ENCODE results near the gene PACSIN2.
A peak's percentile ranks its signal among the peaks of the same experiment; 100 is the strongest.

PACSIN2 gene

DNA sequence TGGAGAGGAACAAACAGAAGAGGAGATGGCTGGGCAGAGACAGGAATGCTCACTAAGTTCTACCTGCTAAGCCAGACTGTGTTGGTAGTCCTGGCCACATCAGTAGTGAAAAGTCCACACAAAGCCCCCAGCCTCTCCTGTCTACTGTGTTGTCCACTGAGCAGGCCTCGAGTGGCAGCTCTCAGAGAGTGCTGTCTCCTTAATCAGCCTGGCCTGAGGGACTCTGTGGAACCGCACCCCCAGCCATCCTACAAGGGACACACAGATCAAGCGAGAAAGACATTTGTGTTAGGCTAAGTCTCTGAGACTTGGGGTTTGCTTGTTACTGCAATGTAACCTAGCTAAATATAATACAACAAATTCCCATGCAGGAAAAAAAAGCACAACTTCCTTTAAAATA is 71.0 kb downstream of the PACSIN2 start:
- Histone ChIP-seq H3K4me3 (ENCODE audit: low read depth in 1 of 2, low read length in 1 of 2) (no peak overlapping the region), H3K27ac (peak overlapping the region; percentile 31), H3K4me1 (ENCODE audit: control insufficient read depth in 1 of 2, insufficient read depth in 1 of 2, low read depth in 1 of 2, low read length in 1 of 2) (peaks cover 36 to 38% of the 10 kb centered on the region in 2 experiments), H3K9me3 (no peaks in the 10 kb centered on the region), H3K36me3 (no peaks in the 10 kb centered on the region), H3K27me3 (no peaks in the 10 kb centered on the region)
- TF ChIP-seq CTCF (IDR thresholded peaks at IDR 0.05) = no peak

DNA sequence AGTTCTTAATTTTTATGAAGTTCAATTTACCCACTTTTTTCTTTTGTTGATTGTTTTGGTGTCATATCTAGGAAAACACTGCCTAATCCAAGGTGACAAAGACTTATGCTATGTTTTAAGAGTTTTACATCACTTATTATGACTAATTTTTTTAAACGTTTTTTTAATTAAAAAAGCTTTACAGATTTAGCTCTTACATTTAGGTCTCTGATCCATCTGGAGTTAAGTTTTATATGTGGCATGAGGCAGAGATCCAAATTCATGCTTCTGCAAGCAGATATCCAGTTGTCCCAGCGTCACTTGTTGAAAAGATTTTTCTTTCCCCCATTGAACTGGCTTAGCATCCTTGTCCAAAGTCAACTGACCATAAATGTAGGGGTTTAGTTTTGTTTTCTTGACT is 72.6 kb downstream of the PACSIN2 start:
- Histone ChIP-seq H3K4me1 (ENCODE audit: control insufficient read depth in 1 of 2, insufficient read depth in 1 of 2, low read depth in 1 of 2, low read length in 1 of 2) (peaks cover 46 to 49% of the 10 kb centered on the region in 2 experiments), H3K27ac (no peak overlapping the region), H3K9me3 (no peaks in the 10 kb centered on the region), H3K27me3 (no peaks in the 10 kb centered on the region), H3K36me3 (no peaks in the 10 kb centered on the region), H3K4me3 (ENCODE audit: low read depth in 1 of 2, low read length in 1 of 2) (no peak overlapping the region)
- TF ChIP-seq CTCF (IDR thresholded peaks at IDR 0.05) = no peak

DNA sequence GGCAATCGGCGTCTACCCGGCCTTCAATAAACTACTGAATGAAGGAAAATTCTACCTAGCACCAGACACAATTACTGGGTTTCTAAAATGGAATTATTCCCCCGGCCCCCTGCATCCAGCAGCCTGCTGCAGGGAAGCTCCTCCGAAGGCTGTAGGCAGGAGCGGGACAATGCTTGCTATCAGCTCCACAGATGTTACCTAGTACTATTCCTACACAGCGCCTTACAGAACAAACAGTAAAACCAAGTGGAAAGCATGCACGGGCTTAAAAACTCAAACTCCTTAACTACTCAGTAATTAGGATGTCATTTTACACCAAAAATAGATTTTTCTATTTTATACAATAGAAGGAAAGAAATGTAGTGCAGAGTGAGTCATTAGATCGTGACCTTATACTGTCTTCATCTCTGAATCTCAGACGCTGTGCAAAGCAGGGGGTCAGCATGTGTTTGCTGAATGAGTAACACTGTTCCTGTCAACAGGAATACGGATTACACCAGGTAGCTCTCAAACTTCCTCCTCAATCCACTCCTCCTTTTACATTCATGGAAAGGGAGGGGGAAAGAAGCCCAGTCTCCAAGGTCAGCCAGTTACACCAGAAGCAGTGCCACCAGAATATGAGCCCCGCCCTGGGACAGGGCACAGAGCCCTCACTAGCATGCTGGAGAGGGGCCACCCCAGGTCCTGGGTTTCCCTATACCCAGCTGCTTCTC is 74.9 kb downstream of the PACSIN2 start:
- Histone ChIP-seq H3K4me1 (ENCODE audit: control insufficient read depth in 1 of 2, insufficient read depth in 1 of 2, low read depth in 1 of 2, low read length in 1 of 2) (peaks cover 47 to 48% of the 10 kb centered on the region in 2 experiments), H3K9me3 (no peaks in the 10 kb centered on the region), H3K27ac (peak overlapping the region; percentile 96), H3K36me3 (no peaks in the 10 kb centered on the region), H3K27me3 (no peaks in the 10 kb centered on the region), H3K4me3 (ENCODE audit: low read depth in 1 of 2, low read length in 1 of 2) (no peak overlapping the region)
- TF ChIP-seq CTCF (IDR thresholded peaks at IDR 0.05) = no peak

DNA sequence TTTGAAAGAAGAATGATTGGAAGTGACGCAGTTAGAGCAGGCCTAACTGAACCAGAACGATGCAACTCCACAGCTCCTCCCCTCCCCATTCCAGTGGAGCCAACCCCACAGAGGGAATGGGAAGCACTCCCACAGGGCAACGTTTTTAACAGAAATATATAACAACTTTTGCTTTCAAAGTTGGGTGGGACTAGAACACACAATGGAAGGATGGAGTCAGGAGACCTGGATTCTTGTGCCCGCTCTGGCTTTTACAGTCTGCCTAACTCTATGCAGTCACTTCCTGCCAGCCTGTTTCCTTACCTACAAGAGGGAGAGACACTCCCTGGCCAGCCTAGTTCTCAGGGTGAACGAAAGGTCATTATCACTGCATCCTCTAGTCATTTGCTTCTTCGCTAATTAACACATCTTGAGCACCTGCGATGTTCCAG is 75.5 kb downstream of the PACSIN2 start:
- no peak overlapping the region for H3K4me3 ChIP-seq (ENCODE audit: low read depth in 1 of 2, low read length in 1 of 2)
- H3K27ac ChIP-seq = peak overlapping the region; percentile 96
- H3K27me3 ChIP-seq = no peaks in the 10 kb centered on the region
- no peaks in the 10 kb centered on the region for H3K36me3 ChIP-seq
- H3K4me1 ChIP-seq (ENCODE audit: control insufficient read depth in 1 of 2, insufficient read depth in 1 of 2, low read depth in 1 of 2, low read length in 1 of 2) = peaks cover 50 to 52% of the 10 kb centered on the region in 2 experiments
- no peaks in the 10 kb centered on the region for H3K9me3 ChIP-seq
- TF ChIP-seq CTCF (IDR thresholded peaks at IDR 0.05) = no peak

DNA sequence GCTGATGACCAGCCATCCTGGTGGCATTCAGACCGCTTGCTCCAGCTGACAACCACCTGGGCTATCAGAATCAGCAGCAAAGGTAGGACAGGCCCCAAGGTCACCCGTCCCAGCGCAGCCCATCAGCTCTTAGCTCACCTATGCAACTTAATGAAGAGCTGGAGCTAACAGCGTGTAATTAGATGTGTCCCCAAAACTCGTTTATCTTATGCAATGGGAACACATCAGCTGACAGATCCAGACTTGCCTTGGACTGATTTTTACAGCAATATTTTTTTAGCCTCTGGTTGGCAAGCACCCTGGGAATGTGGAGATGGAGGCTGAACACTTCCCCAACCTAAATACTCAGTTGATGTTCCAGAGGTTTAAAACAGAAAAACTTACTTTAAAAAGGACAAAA is 76.0 kb downstream of the PACSIN2 start:
- Histone ChIP-seq H3K27me3 (no peaks in the 10 kb centered on the region), H3K4me3 (ENCODE audit: low read depth in 1 of 2, low read length in 1 of 2) (no peak overlapping the region), H3K9me3 (no peaks in the 10 kb centered on the region), H3K4me1 (ENCODE audit: control insufficient read depth in 1 of 2, insufficient read depth in 1 of 2, low read depth in 1 of 2, low read length in 1 of 2) (peaks cover 55 to 57% of the 10 kb centered on the region in 2 experiments), H3K36me3 (no peaks in the 10 kb centered on the region), H3K27ac (peak overlapping the region; percentile 96)
- no peak for TF ChIP-seq CTCF (IDR thresholded peaks at IDR 0.05)
